ENCODE results near the gene MLEC.

DNA sequence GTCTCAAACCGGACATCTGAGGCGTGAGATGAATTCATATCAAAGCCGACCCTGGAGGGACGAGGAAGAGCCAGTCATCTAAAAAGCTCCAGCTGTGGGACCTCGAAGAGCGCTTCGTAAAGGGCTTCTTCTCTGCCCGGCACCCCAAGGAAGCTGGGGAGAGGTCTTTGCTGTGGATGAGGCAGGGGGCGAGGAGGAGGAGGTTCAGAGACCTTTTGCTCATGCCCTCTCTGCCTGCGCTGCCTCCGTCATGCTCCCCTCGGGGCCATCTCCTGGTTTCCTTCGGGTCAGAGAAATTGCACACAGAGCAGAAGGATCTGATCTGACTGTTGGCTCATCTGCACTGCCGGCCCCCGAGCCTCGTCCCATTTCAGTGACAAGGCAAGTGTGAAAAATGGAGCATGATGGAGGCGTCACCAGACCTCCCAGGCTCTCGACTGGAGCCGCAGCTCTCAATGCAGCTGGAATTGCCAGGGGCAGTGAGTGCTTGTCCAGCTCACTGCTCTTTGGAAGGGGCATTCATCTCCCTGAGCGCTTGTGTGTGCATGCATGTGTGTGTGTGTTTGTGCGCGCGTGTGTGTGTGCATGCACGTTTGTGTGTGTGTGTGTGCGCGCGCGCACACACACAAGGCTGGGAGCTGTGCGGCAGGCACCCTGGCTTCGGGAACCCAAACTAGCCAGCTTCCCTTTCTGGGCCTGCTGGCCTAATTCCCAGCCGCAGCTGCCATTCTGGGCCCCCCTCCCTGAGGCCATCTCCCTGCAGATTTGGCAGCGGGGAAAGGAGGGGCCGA is 37.3 kb upstream of the MLEC start:
- TF ChIP-seq GATA3 (IDR thresholded peaks at IDR 0.05; ENCODE audit: low read depth, low read length): no peak
- no peak for TF ChIP-seq GATA2 (IDR thresholded peaks at IDR 0.05; ENCODE audit: low read depth, low read length)

Data from SH-SY5Y (cell line).